Measurements from ENCODE around the gene PLA2G5. TPM values are rescaled to one million over a fixed set of nuclear protein-coding genes. Genes with fewer than 3 reads are reported as not detected.

PLA2G5 gene
- polyA plus RNA-seq, 3 donors = not detected

DNA sequence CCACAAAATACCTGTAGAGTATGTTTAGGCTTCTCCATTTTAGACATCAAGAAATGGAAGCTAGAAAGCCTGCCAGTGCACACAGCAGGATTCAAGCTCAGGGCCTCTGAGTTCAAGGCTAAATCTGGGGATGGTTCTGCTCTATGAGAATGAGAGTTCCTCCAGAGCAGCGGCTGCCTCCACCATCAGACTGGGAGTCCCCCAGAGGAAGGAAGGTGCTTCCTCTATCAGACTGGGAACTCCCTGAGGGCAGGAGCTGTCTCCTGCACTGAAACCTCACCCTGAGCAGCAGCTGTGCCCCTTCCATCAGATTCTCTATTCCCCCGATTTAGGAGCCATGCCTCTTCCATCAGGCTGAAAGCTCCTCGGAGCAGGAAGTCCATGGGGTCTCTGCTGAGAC lies 20.1 kb downstream of the PLA2G5 start:
- H3K36me3 ChIP-seq (replicated peaks in 1 of 2; ENCODE audit: control insufficient read depth in 1 of 2, insufficient read depth in 2 of 2, low read length in 2 of 2) = no peaks in the 10 kb centered on the region
- H3K4me1 ChIP-seq (ENCODE audit: control insufficient read depth in 1 of 2, insufficient read depth in 2 of 2, low read length in 2 of 2) = peaks cover 6 to 10% of the 10 kb centered on the region in 2 donors
- Mint-ChIP-seq H3K36me3 (no peaks in the 10 kb centered on the region), H3K4me1 (peaks cover 9% of the 10 kb centered on the region), H3K27me3 (ENCODE audit: low read depth in 3 of 3) (peaks cover 9 to 15% (median 13%) of the 10 kb centered on the region in 3 donors), H3K9me3 (peaks cover 0 to 8% (median 2%) of the 10 kb centered on the region in 7 donors), H3K4me3 (no peak overlapping the region), H3K27ac (no peak overlapping the region)
- H3K4me3 ChIP-seq (replicated peaks in 1 of 3; ENCODE audit: low read depth in 2 of 3, low read length in 3 of 3) = no peak overlapping the region
- H3K79me2 ChIP-seq (ENCODE audit: insufficient read depth, low read length) = no peaks in the 10 kb centered on the region
- DNase-seq = no peak
- peaks cover 0 to 3% of the 10 kb centered on the region in 2 donors for H3K9me3 ChIP-seq (replicated peaks in 1 of 2; ENCODE audit: control insufficient read depth in 1 of 2, insufficient read depth in 1 of 2, low read length in 2 of 2)
- intact Hi-C loops (cut with micrococcal nuclease) = no loop called here
- no peaks in the 10 kb centered on the region for H3K27me3 ChIP-seq (ENCODE audit: control insufficient read depth in 2 of 2, insufficient read depth in 2 of 2, low read length in 2 of 2)
- no peak overlapping the region for H3K4me2 ChIP-seq (replicated peaks; ENCODE audit: extremely low read depth, low read length, poor library complexity, severe bottlenecking)
- TF ChIP-seq, protein P1, sequence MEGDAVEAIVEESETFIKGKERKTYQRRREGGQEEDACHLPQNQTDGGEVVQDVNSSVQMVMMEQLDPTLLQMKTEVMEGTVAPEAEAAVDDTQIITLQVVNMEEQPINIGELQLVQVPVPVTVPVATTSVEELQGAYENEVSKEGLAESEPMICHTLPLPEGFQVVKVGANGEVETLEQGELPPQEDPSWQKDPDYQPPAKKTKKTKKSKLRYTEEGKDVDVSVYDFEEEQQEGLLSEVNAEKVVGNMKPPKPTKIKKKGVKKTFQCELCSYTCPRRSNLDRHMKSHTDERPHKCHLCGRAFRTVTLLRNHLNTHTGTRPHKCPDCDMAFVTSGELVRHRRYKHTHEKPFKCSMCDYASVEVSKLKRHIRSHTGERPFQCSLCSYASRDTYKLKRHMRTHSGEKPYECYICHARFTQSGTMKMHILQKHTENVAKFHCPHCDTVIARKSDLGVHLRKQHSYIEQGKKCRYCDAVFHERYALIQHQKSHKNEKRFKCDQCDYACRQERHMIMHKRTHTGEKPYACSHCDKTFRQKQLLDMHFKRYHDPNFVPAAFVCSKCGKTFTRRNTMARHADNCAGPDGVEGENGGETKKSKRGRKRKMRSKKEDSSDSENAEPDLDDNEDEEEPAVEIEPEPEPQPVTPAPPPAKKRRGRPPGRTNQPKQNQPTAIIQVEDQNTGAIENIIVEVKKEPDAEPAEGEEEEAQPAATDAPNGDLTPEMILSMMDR (IDR thresholded peaks at IDR 0.05) = no peak
- 81% methylated on average over 3 of the region's 3 CpGs for WGBS (ENCODE audit: insufficient coverage)
- no peak overlapping the region for H3K27ac ChIP-seq (ENCODE audit: low read depth in 1 of 2, low read length in 2 of 2)
- no peak overlapping the region for H3K9ac ChIP-seq (ENCODE audit: insufficient read depth, low read length, poor library complexity, severe bottlenecking)
- H2AFZ ChIP-seq (ENCODE audit: insufficient read depth, low read depth, low read length, poor library complexity, severe bottlenecking) = no peak overlapping the region
- H4K20me1 ChIP-seq (ENCODE audit: insufficient read depth, low read length) = no peaks in the 10 kb centered on the region

DNA sequence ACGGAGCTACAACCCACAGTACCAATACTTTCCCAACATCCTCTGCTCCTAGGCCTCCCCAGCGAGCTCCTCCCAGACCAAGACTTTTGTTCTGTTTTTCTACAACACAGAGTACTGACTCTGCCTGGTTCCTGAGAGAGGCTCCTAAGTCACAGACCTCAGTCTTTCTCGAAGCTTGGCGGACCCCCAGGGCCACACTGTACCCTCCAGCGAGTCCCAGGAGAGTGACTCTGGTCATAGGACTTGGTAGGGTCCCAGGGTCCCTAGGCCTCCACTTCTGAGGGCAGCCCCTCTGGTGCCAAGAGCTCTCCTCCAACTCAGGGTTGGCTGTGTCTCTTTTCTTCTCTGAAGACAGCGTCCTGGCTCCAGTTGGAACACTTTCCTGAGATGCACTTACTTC lies 20.6 kb downstream of the PLA2G5 start:
- no peaks in the 10 kb centered on the region for H3K36me3 Mint-ChIP-seq
- intact Hi-C loops (cut with micrococcal nuclease) = no loop called here
- peaks cover 6 to 10% of the 10 kb centered on the region in 2 donors for H3K4me1 ChIP-seq (ENCODE audit: control insufficient read depth in 1 of 2, insufficient read depth in 2 of 2, low read length in 2 of 2)
- no peak overlapping the region for H3K27ac ChIP-seq (ENCODE audit: low read depth in 1 of 2, low read length in 2 of 2)
- no peaks in the 10 kb centered on the region for H4K20me1 ChIP-seq (ENCODE audit: insufficient read depth, low read length)
- H3K27me3 Mint-ChIP-seq (ENCODE audit: low read depth in 3 of 3) = peaks cover 9 to 15% (median 13%) of the 10 kb centered on the region in 3 donors
- no peak overlapping the region for H3K9ac ChIP-seq (ENCODE audit: insufficient read depth, low read length, poor library complexity, severe bottlenecking)
- H3K4me3 ChIP-seq (replicated peaks in 1 of 3; ENCODE audit: low read depth in 2 of 3, low read length in 3 of 3) = no peak overlapping the region
- TF ChIP-seq, protein P1 (IDR thresholded peaks at IDR 0.05) = no peak
- no peak overlapping the region for H2AFZ ChIP-seq (ENCODE audit: insufficient read depth, low read depth, low read length, poor library complexity, severe bottlenecking)
- H3K79me2 ChIP-seq (ENCODE audit: insufficient read depth, low read length) = no peaks in the 10 kb centered on the region
- H3K27ac Mint-ChIP-seq = no peak overlapping the region
- H3K27me3 ChIP-seq (ENCODE audit: control insufficient read depth in 2 of 2, insufficient read depth in 2 of 2, low read length in 2 of 2) = no peaks in the 10 kb centered on the region
- H3K4me2 ChIP-seq (replicated peaks; ENCODE audit: extremely low read depth, low read length, poor library complexity, severe bottlenecking) = no peak overlapping the region
- WGBS (ENCODE audit: insufficient coverage) = 91% methylated on average over 5 of the region's 6 CpGs
- H3K9me3 Mint-ChIP-seq = peaks cover 0 to 8% (median 2%) of the 10 kb centered on the region in 7 donors
- no peak overlapping the region for H3K4me3 Mint-ChIP-seq
- H3K9me3 ChIP-seq (replicated peaks in 1 of 2; ENCODE audit: control insufficient read depth in 1 of 2, insufficient read depth in 1 of 2, low read length in 2 of 2) = peaks cover 0 to 3% of the 10 kb centered on the region in 2 donors
- DNase-seq = no peak
- no peaks in the 10 kb centered on the region for H3K36me3 ChIP-seq (replicated peaks in 1 of 2; ENCODE audit: control insufficient read depth in 1 of 2, insufficient read depth in 2 of 2, low read length in 2 of 2)
- peaks cover 9% of the 10 kb centered on the region for H3K4me1 Mint-ChIP-seq
